Renal pelvis (tissue), 4 donors: ENCODE measurements around the gene MRI1. TPM values are rescaled to one million over a fixed set of nuclear protein-coding genes. Genes with fewer than 3 reads are reported as not detected.

Source experiments
- DNase-seq: peaks from one replicate; pipeline ENCODE4 v3.0.0-alpha.2; 2013
- polyA plus RNA-seq, 3 donors: library from polyadenylated mRNA; unstranded; fragments of 120-200 nt; gene quantifications; one replicate each; pipeline ENCODE4 v1.2.1, GENCODE V29; 2013; ENCODE audit not compliant: insufficient read length in 3 of 3

Gene MRI1
- polyA plus RNA-seq, 3 donors, result 30.1 to 42.9 (median 38.1) TPM

DNA sequence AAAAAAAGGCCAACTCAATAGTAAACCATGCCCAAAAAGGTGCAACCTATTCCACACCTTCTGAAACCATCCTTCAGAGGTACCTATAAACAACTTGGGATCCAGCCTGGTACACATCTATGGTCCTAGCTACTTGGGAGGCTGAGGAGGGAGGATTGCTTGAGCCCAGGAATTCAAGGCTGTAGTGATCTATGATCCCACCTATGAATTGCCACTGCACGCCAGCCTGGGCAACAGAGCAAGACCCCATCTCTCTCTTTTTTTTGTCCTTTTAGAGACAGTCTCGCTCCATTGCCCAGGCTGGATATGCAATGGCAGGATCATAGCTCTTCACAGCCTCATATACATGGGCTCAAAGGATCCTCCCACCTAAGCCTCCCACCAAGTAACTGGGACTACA is 57.0 kb downstream of the MRI1 start:
- no peak for DNase-seq

GRCh38 chr19:13823256-13823655 is 58.9 kb downstream of the MRI1 start:
- DNase-seq, result no peak

Other genes starting within 250 kb of the MRI1 start
- 100 to 1,000 TPM; 110 to 146 (median 143) TPM for gene C19orf53, start 9.9 kb downstream of the MRI1 start, polyA plus RNA-seq
- gene ZSWIM4, start 30.9 kb downstream of the MRI1 start, polyA plus RNA-seq, result 10 to 100 TPM; 10.4 to 12.1 (median 11.0) TPM
- 1 to 10 TPM; 1.6 to 2.5 (median 1.6) TPM for gene NANOS3, start 112.6 kb downstream of the MRI1 start, polyA plus RNA-seq
- gene BRME1, start 141.6 kb downstream of the MRI1 start, polyA plus RNA-seq, result 1 to 10 TPM; 6.3 to 9.9 (median 7.1) TPM
- gene CC2D1A, start 141.7 kb downstream of the MRI1 start, polyA plus RNA-seq, result 10 to 100 TPM; 27.6 to 37.7 (median 34.7) TPM
- 1 to 10 TPM in 2 of 3 donors, under 1 TPM in 1; 0.97 to 1.5 (median 1.4) TPM for gene PODNL1, start 173.9 kb downstream of the MRI1 start, polyA plus RNA-seq
- gene DCAF15, start 188.0 kb downstream of the MRI1 start, polyA plus RNA-seq, result 10 to 100 TPM; 37.6 to 45.2 (median 40.6) TPM
- 10 to 100 TPM; 14.5 to 17.0 (median 15.3) TPM for gene RFX1, start 241.8 kb downstream of the MRI1 start, polyA plus RNA-seq